Hepatocyte (in vitro differentiated cells): Measurements from ENCODE around the gene HSD17B2. TPM values are rescaled to one million over a fixed set of nuclear protein-coding genes. Genes with fewer than 3 reads are reported as not detected.

ENCODE experiments used
- DNase-seq: peaks from one replicate; pipeline ENCODE4 v3.0.0-alpha.2; 2016; ENCODE audit warnings: low spot score
- H2AFZ ChIP-seq: fragments of 200-600 bp; sonication (generic); 2 replicates; pipeline ENCODE4 v1.6.0; 2016; ENCODE audit warnings: antibody characterized with exemption, mild to moderate bottlenecking
- H3K27ac ChIP-seq: fragments of 200-600 bp; sonication (generic); 2 replicates; pipeline ENCODE4 v1.5.1; 2016; ENCODE audit warnings: mild to moderate bottlenecking
- H3K27me3 ChIP-seq: fragments of 200-600 bp; sonication (generic); 2 replicates; pipeline ENCODE4 v1.6.1; 2016
- H3K36me3 ChIP-seq: fragments of 200-600 bp; sonication (generic); replicated peaks from 2 replicates; pipeline ENCODE4 v1.5.1; 2016; ENCODE audit warnings: low read depth; ENCODE audit not compliant: insufficient read depth
- H3K4me1 ChIP-seq: fragments of 200-600 bp; sonication (generic); 2 replicates; pipeline ENCODE4 v1.5.1; 2016; ENCODE audit warnings: mild to moderate bottlenecking, moderate library complexity; ENCODE audit not compliant: insufficient read depth
- H3K4me2 ChIP-seq: fragments of 200-600 bp; sonication (generic); 2 replicates; pipeline ENCODE4 v1.6.0; 2016
- H3K4me3 ChIP-seq: fragments of 200-600 bp; sonication (generic); 2 replicates; pipeline ENCODE4 v1.5.1; 2016; ENCODE audit warnings: mild to moderate bottlenecking
- H3K79me2 ChIP-seq: fragments of 200-600 bp; sonication (generic); 2 replicates; pipeline ENCODE4 v1.6.0; 2017; ENCODE audit warnings: mild to moderate bottlenecking
- H3K9me2 ChIP-seq: fragments of 200-600 bp; sonication (generic); replicated peaks from 2 replicates; pipeline ENCODE4 v1.6.0; 2017; ENCODE audit warnings: mild to moderate bottlenecking; ENCODE audit not compliant: insufficient read depth
- H3K9me3 ChIP-seq: fragments of 200-600 bp; sonication (generic); 2 replicates; pipeline ENCODE4 v1.5.1; 2016; ENCODE audit warnings: low read depth, mild to moderate bottlenecking
- H4K20me1 ChIP-seq: fragments of 200-600 bp; sonication (generic); 2 replicates; pipeline ENCODE4 v1.6.0; 2016; ENCODE audit warnings: mild to moderate bottlenecking; ENCODE audit not compliant: insufficient read depth, poor library complexity, severe bottlenecking
- EZH2 ChIP-seq: fragments of 200-600 bp; sonication (generic); IDR thresholded peaks from 2 replicates; pipeline ENCODE4 v1.6.1; 2016; ENCODE audit warnings: antibody characterized with exemption, mild to moderate bottlenecking, borderline replicate concordance
- EZH2phosphoT487 ChIP-seq: fragments of 200-600 bp; sonication (generic); IDR thresholded peaks from one replicate; pipeline ENCODE4 v1.6.1; 2018; ENCODE audit warnings: antibody characterized with exemption, mild to moderate bottlenecking, low read depth, moderate library complexity; ENCODE audit not compliant: unreplicated experiment, severe bottlenecking
- WGBS: methylation state at CpG from one replicate; pipeline ENCODE4 v1.1.6; 2016; ENCODE audit warnings: low lambda C conversion rate; ENCODE audit errors: missing lambda C conversion rate; 5-methylcytosine and 5-hydroxymethylcytosine counted together
- polyA plus RNA-seq: library from polyadenylated mRNA; unstranded; fragments of >200 nt; fragmentation: Nextera tagmentation; extraction: Ambion mirVana; gene quantifications from 2 replicates; pipeline ENCODE4 v1.2.1, GENCODE V29; 2016
- total RNA-seq: library from RNA; depleted of rRNA; stranded (reverse); fragments of >200 nt; gene quantifications from 2 replicates; pipeline ENCODE4 v1.2.3, GENCODE V29; 2014
- TF ChIP-seq, protein P1 (sequence below): fragments of 200-600 bp; sonication (generic); IDR thresholded peaks from 2 replicates; pipeline ENCODE4 v1.5.1; 2016; ENCODE audit warnings: antibody characterized with exemption, mild to moderate bottlenecking; ENCODE audit not compliant: poor library complexity

Gene HSD17B2
- total and polyA plus RNA-seq, 2 experiments from 2014 or later: 75.6 to 91.1 TPM

DNA sequence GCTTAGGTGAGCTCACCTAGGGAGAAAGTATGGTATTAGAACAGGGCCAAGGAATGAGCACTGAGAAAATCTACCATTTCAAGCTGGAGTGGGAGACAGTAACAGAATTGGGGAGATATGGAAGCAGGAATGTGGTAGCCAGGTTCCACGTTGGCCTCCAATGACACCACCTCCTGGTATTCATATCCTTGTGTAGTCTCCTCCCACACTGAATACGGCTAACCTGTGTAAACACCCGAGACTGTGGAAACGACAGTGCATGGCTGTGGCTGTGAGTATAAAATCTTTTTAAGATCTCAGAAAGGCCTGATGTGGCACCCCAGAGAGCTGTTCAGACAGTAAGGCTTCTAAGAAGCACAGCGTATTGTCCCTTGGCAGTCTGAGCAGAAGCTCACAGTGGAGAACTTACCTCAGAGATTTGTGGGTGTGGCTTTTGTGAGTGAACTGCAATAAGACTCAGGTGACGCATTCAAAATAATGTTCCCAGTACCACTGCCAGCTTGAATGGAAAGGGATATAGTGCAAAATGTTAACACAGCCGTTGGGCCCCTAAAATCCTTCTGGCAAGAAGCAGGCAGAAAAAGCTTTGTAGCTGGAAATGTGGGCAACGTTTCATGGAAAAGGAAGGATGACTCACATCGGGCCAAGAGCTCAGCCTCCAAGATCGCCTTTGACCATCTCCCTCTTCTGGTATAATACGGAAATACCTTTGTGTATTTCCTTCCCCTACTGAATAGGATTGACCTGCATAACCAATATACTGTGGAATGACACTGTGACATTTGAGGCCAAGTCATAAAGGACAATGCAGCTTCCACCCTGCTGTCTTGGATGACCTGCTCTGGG, 38.2 kb upstream of the HSD17B2 start:
- Histone ChIP-seq H3K27ac (peak overlapping the region; percentile 81), H3K36me3 (no peaks in the 10 kb centered on the region)

DNA sequence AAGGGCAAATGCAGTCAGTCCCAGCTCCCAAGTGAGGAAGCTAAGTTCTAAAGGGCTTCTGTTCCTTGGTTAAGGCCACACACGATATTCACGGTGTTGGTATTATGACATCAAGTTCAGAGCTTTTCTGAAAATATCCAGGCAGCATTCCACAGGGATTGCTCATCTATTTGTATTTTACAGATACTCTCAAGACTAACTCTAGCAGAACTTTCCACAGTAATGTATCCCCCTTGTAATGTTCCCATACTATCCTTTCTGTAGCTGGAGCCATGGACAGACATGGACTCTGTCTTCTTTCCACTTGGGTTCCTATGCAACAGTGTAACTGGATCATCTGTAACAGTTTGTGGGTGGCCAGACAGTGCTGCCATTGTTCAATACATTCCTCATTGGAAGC, 37.3 kb upstream of the HSD17B2 start:
- Histone ChIP-seq H2AFZ (no peak overlapping the region), H3K27ac (peak overlapping the region; percentile 81), H3K79me2 (no peaks in the 10 kb centered on the region), H4K20me1 (no peaks in the 10 kb centered on the region), H3K9me2 (no peaks in the 10 kb centered on the region), H3K4me3 (no peak overlapping the region), H3K36me3 (no peaks in the 10 kb centered on the region), H3K4me2 (peak overlapping the region; percentile 26), H3K27me3 (no peaks in the 10 kb centered on the region), H3K4me1 (peaks cover 23% of the 10 kb centered on the region), H3K9me3 (no peaks in the 10 kb centered on the region)
- TF ChIP-seq EZH2phosphoT487: no peak
- peak; percentile 73 for DNase-seq
- WGBS: 14% methylated on average over 2 of the region's 2 CpGs

More for the DNA sequence above, 38.2 kb upstream of the HSD17B2 start:
- no peaks in the 10 kb centered on the region for H3K27me3 ChIP-seq
- WGBS: 58% methylated on average over 11 of the region's 11 CpGs
- H3K4me3 ChIP-seq: no peak overlapping the region
- peak overlapping the region; percentile 27 for H3K4me2 ChIP-seq
- H3K4me1 ChIP-seq: peaks cover 23% of the 10 kb centered on the region
- peak overlapping the region; percentile 1 for H2AFZ ChIP-seq
- DNase-seq: peak; percentile 77
- no peaks in the 10 kb centered on the region for H3K9me2 ChIP-seq
- no peaks in the 10 kb centered on the region for H3K9me3 ChIP-seq
- no peak for TF ChIP-seq EZH2phosphoT487
- TF ChIP-seq, protein P1, sequence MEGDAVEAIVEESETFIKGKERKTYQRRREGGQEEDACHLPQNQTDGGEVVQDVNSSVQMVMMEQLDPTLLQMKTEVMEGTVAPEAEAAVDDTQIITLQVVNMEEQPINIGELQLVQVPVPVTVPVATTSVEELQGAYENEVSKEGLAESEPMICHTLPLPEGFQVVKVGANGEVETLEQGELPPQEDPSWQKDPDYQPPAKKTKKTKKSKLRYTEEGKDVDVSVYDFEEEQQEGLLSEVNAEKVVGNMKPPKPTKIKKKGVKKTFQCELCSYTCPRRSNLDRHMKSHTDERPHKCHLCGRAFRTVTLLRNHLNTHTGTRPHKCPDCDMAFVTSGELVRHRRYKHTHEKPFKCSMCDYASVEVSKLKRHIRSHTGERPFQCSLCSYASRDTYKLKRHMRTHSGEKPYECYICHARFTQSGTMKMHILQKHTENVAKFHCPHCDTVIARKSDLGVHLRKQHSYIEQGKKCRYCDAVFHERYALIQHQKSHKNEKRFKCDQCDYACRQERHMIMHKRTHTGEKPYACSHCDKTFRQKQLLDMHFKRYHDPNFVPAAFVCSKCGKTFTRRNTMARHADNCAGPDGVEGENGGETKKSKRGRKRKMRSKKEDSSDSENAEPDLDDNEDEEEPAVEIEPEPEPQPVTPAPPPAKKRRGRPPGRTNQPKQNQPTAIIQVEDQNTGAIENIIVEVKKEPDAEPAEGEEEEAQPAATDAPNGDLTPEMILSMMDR: peak; percentile 29
- no peaks in the 10 kb centered on the region for H3K79me2 ChIP-seq
- no peaks in the 10 kb centered on the region for H4K20me1 ChIP-seq

DNA sequence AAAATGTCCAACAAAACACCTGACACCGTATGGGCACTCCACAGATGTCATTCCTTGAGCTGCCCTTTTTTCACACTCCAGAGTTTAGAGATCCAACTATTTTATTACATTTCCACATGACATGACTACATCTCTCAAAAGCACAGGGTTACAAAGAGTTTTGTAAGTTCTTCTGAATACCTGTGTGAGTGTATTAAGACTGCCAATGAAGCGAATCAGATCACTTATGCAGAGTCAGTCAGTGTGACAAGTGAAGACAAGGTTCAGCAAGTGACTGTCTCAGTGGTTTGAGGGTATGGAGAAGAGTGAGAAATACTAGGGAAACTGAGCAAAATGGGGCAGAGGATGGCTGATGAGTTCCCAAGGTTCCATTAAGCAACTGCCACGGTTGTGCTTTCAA, 32.2 kb upstream of the HSD17B2 start:
- Histone ChIP-seq H3K9me2 (no peaks in the 10 kb centered on the region), H3K36me3 (no peaks in the 10 kb centered on the region), H3K4me2 (no peak overlapping the region), H3K4me3 (no peak overlapping the region), H3K79me2 (no peaks in the 10 kb centered on the region), H4K20me1 (no peaks in the 10 kb centered on the region), H3K9me3 (no peaks in the 10 kb centered on the region), H3K27me3 (no peaks in the 10 kb centered on the region), H3K4me1 (peaks cover 3% of the 10 kb centered on the region), H3K27ac (no peak overlapping the region), H2AFZ (no peak overlapping the region)
- 79% methylated on average over 3 of the region's 3 CpGs for WGBS
- TF ChIP-seq, protein P1: no peak
- TF ChIP-seq EZH2phosphoT487: no peak
- no peak for TF ChIP-seq EZH2
- no peak for DNase-seq

DNA sequence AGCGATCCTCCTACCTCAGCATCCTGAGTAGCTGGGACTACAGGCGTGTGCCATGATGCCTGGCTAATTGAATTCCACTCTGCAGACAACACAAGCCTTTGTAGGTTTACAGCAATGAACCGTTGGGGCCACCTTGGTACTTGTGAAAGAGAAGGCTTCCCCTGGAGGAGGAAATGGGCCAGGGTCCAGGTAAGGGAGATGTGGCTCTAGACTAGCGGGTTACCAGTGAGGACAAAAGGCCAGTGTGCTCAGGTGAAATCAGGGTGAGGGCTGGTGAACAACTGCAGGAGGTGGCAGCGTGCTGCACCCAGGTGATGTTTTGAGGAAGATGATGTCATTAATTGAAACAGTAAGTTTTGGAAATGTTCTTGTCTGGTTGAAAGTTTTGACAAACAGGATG, 30.5 kb upstream of the HSD17B2 start:
- Histone ChIP-seq H3K4me3 (no peak overlapping the region), H3K9me3 (no peaks in the 10 kb centered on the region), H3K36me3 (no peaks in the 10 kb centered on the region), H3K27ac (no peak overlapping the region), H4K20me1 (no peaks in the 10 kb centered on the region), H3K27me3 (no peaks in the 10 kb centered on the region), H3K9me2 (no peaks in the 10 kb centered on the region), H3K4me1 (no peaks in the 10 kb centered on the region), H2AFZ (no peak overlapping the region), H3K79me2 (no peaks in the 10 kb centered on the region), H3K4me2 (no peak overlapping the region)
- no peak for DNase-seq
- no peak for TF ChIP-seq EZH2
- TF ChIP-seq, protein P1: no peak
- no peak for TF ChIP-seq EZH2phosphoT487
- 90% methylated on average over 5 of the region's 5 CpGs for WGBS
